HG02938 (cell line): ENCODE results near the gene KNSTRN.

Experiments
- ATAC-seq: cut with Tn5 transposase; IDR thresholded peaks from one replicate; pipeline ENCODE4 v1.9.1; 2021; ENCODE audit warnings: mild to moderate bottlenecking, moderate library complexity; ENCODE audit not compliant: unreplicated experiment

The KNSTRN gene

DNA sequence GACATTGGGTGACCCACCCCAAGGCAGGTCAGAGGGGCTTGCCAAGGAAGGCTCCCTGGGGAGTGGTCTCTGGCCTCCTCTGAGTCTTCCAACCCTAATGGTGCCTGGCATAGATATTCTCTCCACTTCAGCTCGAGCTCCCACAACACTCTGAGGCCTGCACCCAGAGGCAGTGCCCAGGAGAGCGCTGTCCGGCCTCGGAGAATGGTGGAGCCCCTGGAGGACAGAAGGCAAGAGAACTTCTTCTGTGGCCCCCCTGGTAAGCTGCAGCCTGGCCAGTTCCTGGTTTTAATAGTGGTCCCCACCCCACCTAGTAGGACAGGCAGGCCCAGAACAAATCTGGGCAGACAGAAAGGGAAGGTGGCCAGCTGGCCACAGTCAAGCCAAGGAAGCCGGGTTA is 17.5 kb upstream of the KNSTRN start:
- ATAC-seq: no peak

GRCh38 chr15:40365624-40366456 is 16.7 kb upstream of the KNSTRN start:
- no peak for ATAC-seq

- ATAC-seq: no peak
Measured at GRCh38 chr15:40366457-40367370, 15.8 kb upstream of the KNSTRN start.

GRCh38 chr15:40367371-40367685 is 15.2 kb upstream of the KNSTRN start:
- ATAC-seq: no peak

DNA sequence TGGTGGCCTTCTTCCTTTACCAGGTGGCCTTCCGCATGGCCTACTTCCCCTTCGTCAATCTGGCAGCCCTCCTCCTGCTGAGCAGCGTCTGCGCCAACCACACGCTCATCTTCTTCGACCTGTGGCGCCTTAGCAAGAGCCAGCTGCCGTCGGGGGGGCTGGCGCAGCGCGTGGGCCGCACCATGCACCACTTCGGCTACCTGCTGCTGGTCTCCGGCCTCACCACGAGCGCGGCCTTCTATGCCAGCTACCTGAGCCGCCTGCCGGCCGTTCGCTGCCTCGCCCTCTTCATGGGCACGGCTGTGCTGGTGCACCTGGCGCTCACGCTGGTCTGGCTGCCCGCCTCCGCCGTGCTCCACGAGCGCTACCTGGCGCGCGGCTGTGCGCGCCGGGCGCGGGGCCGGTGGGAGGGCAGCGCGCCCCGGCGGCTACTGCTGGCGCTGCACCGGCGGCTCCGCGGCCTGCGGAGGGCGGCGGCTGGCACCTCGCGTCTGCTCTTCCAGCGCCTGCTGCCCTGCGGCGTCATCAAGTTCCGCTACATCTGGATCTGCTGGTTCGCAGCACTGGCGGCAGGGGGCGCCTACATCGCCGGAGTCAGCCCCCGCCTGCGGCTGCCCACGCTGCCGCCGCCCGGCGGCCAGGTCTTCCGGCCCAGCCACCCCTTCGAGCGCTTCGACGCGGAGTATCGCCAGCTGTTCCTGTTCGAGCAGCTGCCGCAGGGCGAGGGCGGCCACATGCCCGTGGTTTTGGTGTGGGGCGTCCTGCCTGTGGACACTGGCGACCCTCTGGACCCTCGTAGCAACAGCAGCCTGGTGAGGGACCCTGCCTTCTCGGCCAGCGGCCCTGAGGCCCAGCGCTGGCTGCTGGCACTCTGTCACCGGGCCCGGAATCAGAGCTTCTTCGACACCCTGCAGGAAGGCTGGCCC is 14.6 kb upstream of the KNSTRN start:
- no peak for ATAC-seq

GRCh38 chr15:40368719-40369473 is 13.6 kb upstream of the KNSTRN start:
- no peak for ATAC-seq

DNA sequence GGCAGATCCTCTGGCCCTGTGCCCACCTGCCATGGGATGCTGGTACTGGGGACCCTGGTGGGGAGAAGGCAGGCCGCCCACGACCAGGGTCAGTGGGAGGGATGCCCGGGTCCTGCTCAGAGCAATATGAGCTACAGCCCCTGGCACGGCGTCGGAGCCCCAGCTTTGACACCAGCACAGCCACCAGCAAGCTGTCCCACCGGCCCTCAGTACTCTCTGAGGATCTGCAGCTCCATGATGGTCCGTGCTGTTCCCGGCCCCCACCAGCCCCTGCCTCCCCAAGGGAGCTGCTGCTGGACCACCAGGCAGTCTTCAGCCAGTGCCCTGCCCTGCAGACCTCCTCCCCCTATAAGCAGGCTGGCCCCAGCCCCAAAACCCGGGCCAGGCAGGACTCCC is 13.0 kb upstream of the KNSTRN start:
- ATAC-seq: no peak

DNA sequence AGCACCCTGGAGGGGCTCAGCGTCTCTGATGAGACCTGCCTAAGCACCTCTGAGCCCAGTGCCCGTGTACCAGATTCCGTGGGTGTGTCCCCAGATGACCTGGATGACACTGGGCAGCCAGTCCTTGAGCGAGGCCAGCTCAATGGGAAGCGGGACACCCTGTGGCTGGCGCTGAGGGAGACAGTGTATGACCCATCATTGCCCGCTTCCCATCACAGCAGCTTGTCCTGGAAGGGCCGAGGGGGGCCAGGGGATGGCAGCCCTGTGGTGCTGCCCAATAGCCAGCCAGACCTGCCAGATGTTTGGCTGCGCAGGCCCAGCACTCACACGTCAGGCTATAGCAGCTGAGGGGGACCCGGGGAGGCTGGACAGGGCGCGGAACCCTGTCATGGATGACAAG is 12.6 kb upstream of the KNSTRN start:
- ATAC-seq: no peak

- no peak for ATAC-seq
Measured at GRCh38 chr15:40372981-40373380, 9.5 kb upstream of the KNSTRN start.

DNA sequence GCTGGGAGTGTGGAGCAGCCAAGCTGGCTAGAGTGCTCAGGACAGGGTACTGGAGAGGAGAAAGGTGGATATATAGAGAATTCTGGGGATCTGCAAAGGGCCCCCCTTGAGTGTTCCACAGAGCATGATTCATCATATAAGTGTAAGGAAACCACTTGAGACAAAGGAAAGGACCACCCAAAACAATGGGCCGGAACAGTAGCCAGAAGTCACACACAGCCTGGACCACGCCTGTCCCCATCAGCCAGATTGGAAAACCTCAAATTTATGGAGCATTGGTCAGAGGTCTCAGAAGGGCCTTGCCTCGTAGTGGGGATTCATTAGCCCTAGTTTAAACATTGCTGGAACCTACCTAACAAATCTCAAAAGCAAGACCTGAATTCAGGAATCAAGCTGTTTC is 4.9 kb upstream of the KNSTRN start:
- no peak for ATAC-seq

DNA sequence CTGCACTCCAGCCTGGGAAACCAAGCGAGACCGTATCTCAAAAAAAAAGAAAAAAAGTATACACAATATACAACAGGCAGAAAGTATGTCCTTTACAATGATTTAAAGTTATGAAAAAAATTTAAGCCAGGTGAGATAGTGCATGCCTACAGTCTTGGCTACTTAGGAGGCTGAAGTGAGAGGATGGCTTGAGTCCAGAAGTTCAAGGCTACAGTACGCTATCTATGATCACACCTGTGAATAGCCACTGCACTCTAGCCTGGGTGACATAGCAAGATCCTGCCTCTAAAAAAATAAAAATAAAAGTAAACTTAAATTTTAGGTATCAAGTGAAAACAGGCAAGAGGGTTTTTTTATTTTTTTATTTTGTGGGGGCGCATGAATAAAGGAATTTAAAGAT is 3.1 kb upstream of the KNSTRN start:
- ATAC-seq: no peak

DNA sequence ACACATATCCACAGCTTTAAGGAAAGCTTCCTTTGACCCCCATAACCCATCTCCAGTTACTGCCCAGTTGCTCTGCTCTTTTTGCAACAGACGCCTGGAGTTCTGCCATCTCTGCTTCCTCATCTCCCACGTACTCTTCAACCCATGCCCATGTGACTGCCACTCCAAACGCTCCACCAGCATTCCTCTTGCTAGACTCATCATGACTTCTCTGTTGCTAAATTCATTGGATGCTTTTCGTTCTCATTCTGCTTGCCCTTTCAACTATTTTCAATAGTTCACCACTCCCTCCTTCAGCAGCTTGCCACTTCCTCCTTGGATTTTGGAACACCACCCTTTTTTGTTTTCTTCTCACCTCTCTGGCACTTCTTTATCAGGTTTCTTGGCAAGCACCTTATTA is 2.7 kb upstream of the KNSTRN start:
- no peak for ATAC-seq

GRCh38 chr15:40380636-40381035 is 1.9 kb upstream of the KNSTRN start:
- no peak for ATAC-seq

DNA sequence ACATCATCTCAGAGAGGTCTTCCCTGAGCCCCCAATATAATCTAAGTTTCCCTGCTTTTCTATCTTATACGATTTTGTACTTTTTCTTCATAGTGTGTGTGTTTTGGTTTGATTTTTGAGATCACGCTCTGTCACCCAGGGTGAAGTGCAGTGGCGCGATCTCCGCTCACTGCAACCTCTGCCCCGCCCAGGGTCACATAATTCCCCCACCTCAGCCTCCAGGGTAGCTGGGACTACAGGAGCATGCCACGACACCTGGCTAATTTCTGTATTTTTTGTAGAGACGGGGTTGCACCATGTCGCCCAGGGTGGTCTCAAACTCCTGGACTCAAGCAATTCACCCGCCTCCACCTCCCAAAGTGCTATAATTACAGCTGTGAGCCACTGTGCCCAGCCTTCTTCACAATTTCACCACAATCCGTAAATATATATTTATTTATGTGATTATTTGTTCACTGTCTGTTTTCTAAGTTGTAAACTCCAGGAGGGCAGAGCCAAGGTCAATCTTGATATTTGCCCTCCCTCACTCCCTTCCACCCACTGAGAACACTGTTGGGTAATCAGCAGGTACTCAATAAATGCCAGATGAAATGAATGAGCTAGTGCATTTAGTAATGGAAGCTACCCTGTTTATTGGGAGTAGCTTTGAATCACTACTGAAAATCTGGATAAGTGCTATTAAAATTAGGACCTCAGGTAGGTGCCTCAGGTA is 547 bp upstream of the KNSTRN start:
- ATAC-seq: no peak

- no peak for ATAC-seq
Measured at GRCh38 chr15:40386480-40386879, 4.0 kb downstream of the KNSTRN start.

DNA sequence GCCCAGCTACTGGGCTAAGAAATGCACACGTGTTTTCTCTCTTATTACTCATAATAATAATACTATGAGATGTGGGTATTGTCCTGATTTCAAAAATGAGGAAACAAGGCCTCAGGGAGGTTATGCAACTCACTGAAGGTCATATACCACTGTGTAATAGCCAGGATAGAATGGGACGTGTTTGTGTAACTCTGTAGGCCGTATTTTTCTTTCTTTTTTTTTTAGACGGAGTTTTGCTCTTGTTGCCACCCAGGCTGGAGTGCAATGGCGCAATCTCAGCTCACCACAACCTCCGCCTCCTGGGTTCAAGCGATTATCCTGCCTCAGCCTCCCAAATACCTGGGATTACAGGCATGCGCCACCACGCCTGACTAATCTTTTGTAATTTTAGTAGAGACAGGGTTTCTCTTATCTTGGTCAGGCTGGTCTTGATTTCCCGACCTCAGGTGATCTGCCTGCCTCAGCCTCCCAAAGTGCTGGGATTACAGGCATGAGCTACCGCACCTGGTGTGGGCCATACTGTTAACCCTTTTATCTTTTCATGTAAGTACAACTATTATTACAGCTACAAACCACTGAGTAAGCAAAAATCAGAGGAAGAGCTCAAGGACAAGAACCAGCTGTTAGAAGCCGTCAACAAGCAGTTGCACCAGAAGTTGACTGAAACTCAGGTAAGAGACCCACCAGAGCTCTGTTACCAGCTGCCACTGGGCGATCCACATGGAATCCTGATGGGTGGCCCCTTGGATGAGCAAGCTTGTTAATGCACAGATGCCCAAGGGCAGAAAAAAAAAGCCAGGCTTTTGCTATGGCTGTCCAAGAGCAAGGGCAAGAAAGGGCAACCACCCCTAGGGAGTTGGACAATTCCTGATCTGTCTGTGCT is 6.7 kb downstream of the KNSTRN start:
- ATAC-seq: no peak

DNA sequence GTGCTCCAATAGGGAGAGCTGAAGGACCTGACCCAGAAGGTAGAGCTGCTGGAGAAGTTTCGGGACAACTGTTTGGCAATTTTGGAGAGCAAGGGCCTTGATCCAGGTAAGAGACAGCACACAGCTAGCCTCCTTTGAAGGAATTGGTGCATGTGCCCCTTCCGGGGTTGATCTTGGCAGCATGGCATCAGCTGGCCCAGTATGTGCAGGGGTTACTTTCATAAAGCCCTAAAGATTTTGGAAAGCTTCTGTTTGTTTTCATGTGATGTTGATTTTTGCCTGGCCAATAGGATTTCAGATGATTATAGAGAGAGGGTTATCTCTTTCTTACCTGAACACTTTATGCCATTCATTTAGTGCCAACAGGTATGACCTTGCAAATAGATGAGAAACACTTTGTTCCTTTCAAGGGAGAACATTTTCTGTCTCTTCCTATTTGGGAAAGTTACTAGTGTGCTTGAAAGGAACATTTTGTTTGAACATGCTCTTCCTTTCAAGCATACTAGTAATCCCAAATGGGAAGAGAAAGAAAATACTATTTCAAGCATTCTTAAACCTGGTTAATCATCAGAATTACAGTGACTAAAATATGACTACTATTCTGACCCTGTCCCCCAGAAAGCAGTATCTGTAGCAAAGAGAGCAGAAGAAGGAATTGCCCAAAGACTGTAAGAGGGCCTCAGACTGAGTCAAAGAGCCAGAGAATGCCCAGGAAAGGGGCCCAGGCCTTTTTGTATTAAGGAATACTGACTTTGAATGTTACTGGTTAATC is 7.5 kb downstream of the KNSTRN start:
- ATAC-seq: no peak
